GM21360 (cell line): ENCODE data around the gene CITED2.

Experiments
- ATAC-seq: cut with Tn5 transposase; IDR thresholded peaks from one replicate; pipeline ENCODE4 v1.9.1; 2021; ENCODE audit warnings: mild to moderate bottlenecking, moderate library complexity; ENCODE audit not compliant: unreplicated experiment

CITED2 gene

DNA sequence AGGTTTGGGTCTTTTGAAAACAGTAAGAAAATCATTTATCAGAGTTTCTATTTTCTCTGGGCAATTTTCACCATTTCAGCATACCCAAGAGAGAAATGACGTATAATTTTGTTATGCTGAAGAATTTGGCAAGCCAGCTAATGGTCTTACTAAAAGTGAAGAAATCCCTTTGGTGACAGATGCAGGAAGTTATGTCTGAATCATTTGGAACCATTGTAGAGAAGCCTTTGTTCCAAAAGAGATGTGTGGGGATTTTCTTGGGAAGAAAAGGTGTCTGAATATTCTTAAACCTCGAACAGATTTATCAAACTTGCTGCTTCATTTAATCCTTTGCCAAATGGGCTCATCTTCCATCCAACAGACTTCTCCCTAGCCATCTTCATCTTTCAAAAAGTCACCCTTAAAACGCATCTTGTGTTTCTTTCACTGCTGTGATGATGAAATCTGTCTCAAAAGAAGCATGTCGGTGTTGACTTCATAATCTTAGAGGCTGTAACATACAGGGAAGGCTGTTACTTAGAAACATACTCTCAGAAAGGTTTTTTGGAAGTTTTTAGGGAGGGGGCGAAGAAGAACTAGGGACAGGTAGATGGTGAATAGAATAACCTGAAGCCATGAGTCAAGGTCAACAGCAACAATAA, 39.5 kb downstream of the CITED2 start:
- ATAC-seq, result no peak

GRCh38 chr6:139330826-139331500, 43.5 kb downstream of the CITED2 start:
- no peak for ATAC-seq

DNA sequence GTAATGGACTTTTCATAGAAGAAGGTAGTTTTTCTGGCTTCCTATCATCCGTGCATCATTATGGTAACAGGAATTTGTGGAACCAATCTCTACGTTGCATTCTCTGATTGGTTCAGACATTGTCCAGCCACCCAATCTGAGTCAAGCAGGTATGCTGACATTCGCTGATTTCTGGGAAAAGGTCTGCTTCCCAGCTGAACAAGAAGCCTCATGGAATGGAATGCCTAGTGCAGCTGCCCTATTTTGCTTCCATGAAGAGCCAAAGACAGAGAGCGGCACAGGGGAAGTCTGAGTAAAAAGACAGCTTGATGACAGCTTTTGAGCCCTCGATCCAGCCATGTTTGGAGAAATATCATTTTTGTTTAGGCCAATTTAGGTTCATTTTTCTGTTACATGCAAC, 44.1 kb downstream of the CITED2 start:
- ATAC-seq, result no peak

GRCh38 chr6:139329224-139329623, 45.2 kb downstream of the CITED2 start:
- no peak for ATAC-seq

GRCh38 chr6:139327038-139327437, 47.4 kb downstream of the CITED2 start:
- ATAC-seq, result peak; percentile 37

GRCh38 chr6:139325686-139326085, 48.8 kb downstream of the CITED2 start:
- ATAC-seq, result no peak

DNA sequence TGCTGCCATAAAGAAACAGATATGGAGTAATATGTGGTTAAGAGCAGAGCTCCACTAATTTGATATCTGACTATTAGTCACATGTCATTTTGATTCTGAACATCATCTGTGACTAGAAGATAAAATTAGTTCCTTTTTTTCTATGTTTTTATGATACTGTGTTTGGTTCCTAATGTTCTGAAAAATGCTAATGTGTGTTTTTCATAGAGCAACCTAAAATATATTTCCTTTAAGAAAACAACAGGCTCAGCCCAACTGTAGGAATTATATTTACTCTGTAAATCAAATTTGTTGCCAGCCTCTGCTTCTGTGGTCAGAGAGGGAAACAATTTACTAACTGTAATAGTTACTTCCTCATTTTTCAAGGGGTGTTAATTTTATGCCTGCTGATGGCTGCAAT, 49.3 kb downstream of the CITED2 start:
- ATAC-seq, result peak; percentile 42

DNA sequence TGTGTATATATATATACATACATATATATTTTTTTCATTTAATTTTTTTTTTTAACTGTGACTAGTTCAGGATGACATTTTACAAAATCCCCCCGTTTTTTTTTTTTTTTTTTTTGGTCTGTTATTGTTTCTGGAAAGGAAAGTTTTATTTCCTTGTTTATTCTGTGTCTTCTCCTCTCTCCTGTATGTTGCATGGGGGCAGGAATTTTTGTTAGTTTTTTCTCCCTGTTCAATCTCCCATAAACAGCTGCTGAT, 50.2 kb downstream of the CITED2 start:
- ATAC-seq, result no peak

DNA sequence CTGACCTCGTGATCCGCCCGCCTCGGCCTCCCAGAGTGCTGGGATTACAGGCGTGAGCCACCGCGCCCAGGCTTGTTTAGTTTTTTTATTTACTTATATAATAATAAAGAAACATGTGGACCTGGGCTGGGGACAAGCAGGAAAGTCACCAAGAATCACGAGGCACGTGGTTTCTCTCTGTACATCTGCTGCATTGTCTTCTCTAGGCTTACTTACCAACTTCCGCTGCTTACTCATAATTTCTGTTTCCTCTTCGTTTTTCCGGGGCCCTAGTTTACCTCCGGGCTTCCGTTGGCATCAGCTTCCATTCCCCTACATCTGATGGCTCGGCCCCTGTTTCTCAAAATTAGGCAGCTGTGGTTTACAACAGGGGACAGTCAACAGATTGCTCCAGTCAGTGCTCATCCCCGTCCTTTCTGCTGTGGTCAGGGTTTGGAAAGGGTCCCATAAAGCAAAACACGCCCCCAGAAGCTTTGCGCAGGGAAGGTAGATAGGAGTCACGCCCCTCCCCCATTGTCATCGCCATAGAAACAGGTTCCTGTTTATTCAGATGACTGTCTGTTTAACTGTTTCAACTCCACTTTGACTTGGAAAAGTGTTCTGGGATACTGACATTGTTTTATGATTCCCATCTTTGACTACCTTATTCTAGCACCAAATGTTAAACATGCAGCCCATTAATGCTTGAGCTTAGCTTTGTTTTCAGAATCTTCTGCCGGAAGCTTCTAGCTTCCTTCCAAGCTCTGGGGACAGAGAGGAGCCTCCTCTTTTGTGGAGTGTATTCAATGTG, 50.7 kb downstream of the CITED2 start:
- ATAC-seq, result no peak
